HEK293 (cell line): ENCODE data around the gene GPRIN2.

Experiments
- CTCF ChIA-PET: fragments of 350-600 bp; formaldehyde crosslinking; extraction: SDS; loops from one replicate; lab custom pipeline; 2021; ENCODE audit warnings: antibody characterized with exemption; lab: Yijun Ruan, JAX
- POLR2A ChIA-PET: fragments of 300-600 bp; formaldehyde crosslinking; extraction: SDS; loops from one replicate; lab custom pipeline; 2020; ENCODE audit warnings: antibody characterized with exemption, inconsistent platforms; lab: Yijun Ruan, JAX
- H3K27ac ChIP-seq: fragments of 200-500 bp; sonication (Bioruptor generic); 2 replicates; pipeline ENCODE4 v1.5.1; 2014; ENCODE audit warnings: low read depth, low read length, control low read depth, inconsistent platforms; ENCODE audit errors: extremely low read depth
- H3K36me3 ChIP-seq, 2 experiments: fragments of 200-500 bp in 1 of 2; sonication (Bioruptor generic) in 1 of 2; 1 replicate in 1 of 2; 2 replicates in 1 of 2; pipeline ENCODE4 v1.5.1; 2014 to 2017; ENCODE audit warnings: inconsistent platforms in 2 of 2, low read length in 2 of 2; ENCODE audit not compliant: control insufficient read depth in 2 of 2, insufficient read depth in 1 of 2
- H3K4me1 ChIP-seq: fragments of 200-500 bp; sonication (Bioruptor generic); 2 replicates; pipeline ENCODE4 v1.5.1; 2014; ENCODE audit warnings: mild to moderate bottlenecking, low read length, inconsistent platforms; ENCODE audit not compliant: control insufficient read depth, insufficient read depth
- H3K4me3 ChIP-seq: 2 replicates; pipeline ENCODE4 v1.5.1; 2011; ENCODE audit warnings: low read depth, mild to moderate bottlenecking, control low read depth, low read length, moderate library complexity
- H3K9me3 ChIP-seq: fragments of 200-500 bp; sonication (Bioruptor generic); 2 replicates; pipeline ENCODE4 v1.5.1; 2014; ENCODE audit warnings: low read depth, low read length, inconsistent platforms; ENCODE audit not compliant: control insufficient read depth, insufficient read depth
- SCRT1 ChIP-seq: fragments of 450-650 bp; formaldehyde crosslinking; IDR thresholded peaks from 2 replicates; pipeline ENCODE4 v1.5.1; 2016; ENCODE audit warnings: missing biosample characterization, missing genetic modification characterization, borderline replicate concordance
- SCRT2 ChIP-seq: fragments of 450-650 bp; formaldehyde crosslinking; IDR thresholded peaks from 2 replicates; pipeline ENCODE4 v1.5.1; 2016; ENCODE audit warnings: missing biosample characterization, missing genetic modification characterization
- ZFP69B ChIP-seq: fragments of 450-650 bp; formaldehyde crosslinking; IDR thresholded peaks from 2 replicates; pipeline ENCODE4 v1.5.1; 2016; ENCODE audit warnings: missing biosample characterization, missing genetic modification characterization
- ZNF146 ChIP-seq: fragments of 450-650 bp; formaldehyde crosslinking; IDR thresholded peaks from 2 replicates; pipeline ENCODE4 v1.5.1; 2016; ENCODE audit warnings: missing biosample characterization, missing genetic modification characterization
- ZNF248 ChIP-seq: fragments of 450-650 bp; formaldehyde crosslinking; IDR thresholded peaks from 2 replicates; pipeline ENCODE4 v1.5.1; 2017; ENCODE audit warnings: missing biosample characterization, missing genetic modification characterization
- ZNF354C ChIP-seq: fragments of 450-650 bp; formaldehyde crosslinking; IDR thresholded peaks from 2 replicates; pipeline ENCODE4 v1.5.1; 2016; ENCODE audit warnings: missing biosample characterization, missing genetic modification characterization, low read depth, borderline replicate concordance
- ZNF629 ChIP-seq: fragments of 450-650 bp; formaldehyde crosslinking; IDR thresholded peaks from 2 replicates; pipeline ENCODE4 v1.5.1; 2017; ENCODE audit warnings: missing biosample characterization, missing genetic modification characterization
- ZNF701 ChIP-seq: fragments of 450-650 bp; formaldehyde crosslinking; IDR thresholded peaks from 2 replicates; pipeline ENCODE4 v1.5.1; 2016; ENCODE audit warnings: missing biosample characterization, missing genetic modification characterization
- TF ChIP-seq, protein P1 (sequence below): fragments of 450-650 bp; formaldehyde crosslinking; conservative IDR thresholded peaks from 2 replicates; pipeline ENCODE4 v1.5.1; 2016; ENCODE audit warnings: low read depth, missing biosample characterization, missing genetic modification characterization
- TF ChIP-seq, protein P2 (sequence below): fragments of 450-650 bp; formaldehyde crosslinking; IDR thresholded peaks from 2 replicates; pipeline ENCODE4 v1.5.1; 2016; ENCODE audit warnings: missing biosample characterization, missing genetic modification characterization
- TF ChIP-seq, protein P3 (sequence below): fragments of 450-650 bp; formaldehyde crosslinking; IDR thresholded peaks from 2 replicates; pipeline ENCODE4 v1.5.1; 2016; ENCODE audit warnings: missing biosample characterization, missing genetic modification characterization

Gene GPRIN2

DNA sequence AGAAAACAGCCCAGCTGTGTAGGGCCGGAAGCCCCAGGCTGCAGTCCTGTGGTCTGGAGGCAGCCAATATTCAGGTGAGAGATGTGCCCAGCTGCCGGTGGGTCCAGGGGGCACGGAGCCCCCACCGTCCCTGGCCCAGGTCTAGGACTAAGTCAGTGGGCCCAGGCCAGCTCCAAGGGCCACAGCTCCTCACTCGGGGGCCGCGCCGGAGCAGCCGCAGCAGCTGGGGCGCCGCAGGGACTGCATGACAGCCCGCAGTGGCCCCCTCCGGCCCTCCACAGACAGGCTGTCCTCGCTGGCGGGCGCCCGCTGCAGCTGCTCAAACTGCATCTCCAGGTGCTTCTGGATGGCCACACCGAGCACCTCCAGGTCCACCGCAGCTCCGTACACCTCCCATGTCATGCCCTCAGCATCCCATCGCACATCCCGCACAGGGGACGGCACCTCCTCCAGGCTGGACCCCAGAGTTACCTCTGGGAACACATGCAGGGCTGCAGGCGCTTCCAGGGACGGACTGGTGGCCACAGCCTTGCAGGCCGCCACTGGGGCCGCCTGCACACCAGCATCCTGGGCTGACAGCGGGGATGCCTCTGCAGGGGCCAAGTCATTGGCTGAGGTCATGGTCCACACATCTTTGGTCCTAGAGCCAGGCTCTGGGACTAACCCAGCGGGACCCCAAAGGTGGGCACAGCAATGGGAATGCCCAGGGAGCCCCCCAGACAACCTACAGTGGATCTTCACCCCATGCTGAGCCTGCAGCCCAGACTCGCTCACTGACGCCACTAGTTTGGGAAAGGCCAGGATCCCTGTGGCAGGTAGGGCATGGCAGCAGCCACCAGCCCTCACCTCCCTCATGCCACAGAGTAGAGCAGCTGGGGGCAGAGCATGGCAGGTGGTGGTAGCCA is 7.0 kb downstream of the GPRIN2 start (continued):
- TF ChIP-seq, protein P1, sequence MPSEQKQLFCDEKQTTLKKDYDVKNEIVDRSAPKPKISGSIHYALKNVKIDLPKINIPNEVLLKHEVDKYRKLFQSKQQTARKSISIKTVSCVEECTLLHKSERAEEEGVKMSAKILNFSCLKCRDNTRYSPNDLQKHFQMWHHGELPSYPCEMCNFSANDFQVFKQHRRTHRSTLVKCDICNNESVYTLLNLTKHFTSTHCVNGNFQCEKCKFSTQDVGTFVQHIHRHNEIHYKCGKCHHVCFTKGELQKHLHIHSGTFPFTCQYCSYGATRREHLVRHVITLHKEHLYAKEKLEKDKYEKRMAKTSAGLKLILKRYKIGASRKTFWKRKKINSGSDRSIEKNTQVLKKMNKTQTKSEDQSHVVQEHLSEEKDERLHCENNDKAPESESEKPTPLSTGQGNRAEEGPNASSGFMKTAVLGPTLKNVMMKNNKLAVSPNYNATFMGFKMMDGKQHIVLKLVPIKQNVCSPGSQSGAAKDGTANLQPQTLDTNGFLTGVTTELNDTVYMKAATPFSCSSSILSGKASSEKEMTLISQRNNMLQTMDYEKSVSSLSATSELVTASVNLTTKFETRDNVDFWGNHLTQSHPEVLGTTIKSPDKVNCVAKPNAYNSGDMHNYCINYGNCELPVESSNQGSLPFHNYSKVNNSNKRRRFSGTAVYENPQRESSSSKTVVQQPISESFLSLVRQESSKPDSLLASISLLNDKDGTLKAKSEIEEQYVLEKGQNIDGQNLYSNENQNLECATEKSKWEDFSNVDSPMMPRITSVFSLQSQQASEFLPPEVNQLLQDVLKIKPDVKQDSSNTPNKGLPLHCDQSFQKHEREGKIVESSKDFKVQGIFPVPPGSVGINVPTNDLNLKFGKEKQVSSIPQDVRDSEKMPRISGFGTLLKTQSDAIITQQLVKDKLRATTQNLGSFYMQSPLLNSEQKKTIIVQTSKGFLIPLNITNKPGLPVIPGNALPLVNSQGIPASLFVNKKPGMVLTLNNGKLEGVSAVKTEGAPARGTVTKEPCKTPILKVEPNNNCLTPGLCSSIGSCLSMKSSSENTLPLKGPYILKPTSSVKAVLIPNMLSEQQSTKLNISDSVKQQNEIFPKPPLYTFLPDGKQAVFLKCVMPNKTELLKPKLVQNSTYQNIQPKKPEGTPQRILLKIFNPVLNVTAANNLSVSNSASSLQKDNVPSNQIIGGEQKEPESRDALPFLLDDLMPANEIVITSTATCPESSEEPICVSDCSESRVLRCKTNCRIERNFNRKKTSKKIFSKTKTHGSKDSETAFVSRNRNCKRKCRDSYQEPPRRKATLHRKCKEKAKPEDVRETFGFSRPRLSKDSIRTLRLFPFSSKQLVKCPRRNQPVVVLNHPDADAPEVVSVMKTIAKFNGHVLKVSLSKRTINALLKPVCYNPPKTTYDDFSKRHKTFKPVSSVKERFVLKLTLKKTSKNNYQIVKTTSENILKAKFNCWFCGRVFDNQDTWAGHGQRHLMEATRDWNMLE (tag by site-specific recombination): no peak
- TF ChIP-seq, all 188 proteins: peak for 1

DNA sequence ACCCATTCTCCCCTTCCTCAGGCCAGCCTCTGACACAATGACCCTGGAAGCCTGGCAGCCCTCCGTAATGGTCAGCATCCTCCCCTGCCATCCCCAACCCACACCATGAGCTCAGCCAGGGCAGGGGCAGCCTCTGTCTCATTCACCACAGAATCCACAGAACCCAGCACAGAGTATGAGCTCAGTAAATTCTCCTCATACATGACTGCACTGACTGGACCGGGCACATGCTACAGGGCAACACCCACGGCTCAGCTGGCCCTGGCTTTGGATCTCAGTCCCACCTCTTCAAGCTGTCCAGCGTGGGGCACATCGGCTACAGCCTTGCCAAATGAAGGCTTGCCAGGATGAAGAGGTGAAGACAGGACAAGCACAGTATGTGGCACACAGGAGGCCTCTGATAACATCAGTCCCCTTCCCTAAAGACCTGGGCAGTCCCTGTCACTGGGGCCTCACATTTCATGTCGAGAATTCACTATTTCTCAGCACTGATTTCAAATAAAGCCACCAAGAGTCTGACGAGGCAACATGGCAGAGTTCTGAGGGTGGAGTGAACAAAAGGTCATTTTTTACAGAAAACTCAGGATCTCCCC is 7.9 kb downstream of the GPRIN2 start:
- CTCF ChIA-PET: interaction anchor here (1.0 kb wide), 2 partner anchors 9 to 32 kb away, joined by 3 read pairs; no protein-coding TSS in a partner anchor

DNA sequence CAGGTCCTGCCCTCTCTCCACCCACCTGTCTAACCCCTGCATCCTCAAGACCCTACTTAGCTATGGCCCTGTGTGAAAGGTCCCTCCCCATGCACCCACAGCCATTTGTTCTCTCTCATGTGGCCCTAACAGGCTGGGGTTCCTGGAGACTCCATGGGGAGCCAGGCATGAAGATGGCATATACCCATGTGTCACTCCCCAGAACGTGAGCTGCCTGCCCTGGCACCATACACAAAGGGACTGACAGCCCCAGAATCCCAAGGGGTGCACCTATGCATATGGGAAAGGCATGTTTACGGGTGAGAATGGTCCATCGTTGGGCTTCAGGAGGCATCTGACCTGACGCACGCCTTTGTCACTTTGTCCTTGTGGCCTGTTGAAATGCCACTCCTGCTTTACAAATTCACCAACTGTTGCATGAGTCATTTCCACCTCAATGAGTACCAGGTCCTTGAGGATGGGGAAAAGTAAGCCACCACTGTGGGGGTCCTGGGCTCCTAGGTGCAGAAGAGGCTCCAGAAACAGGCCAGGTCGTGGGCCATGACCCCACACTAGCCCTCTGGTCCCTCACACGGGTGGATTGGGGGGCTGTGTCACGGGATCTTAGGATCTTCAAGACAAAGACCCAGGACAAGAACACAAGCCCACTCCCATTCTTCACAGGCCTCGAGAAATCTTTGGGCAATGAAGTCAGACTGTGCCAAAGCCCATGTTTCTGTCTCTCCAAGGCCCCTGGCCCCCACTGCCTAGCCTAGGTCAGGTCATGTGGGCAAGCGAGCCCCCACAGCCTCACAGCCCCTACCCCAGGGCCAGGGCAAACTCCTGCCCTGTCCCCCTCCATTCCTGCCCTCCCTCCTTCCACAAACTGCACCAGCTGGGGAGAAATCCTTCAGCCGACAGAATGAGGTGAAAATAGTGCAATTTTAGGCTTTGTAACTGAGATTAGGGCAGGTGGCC is 8.6 kb downstream of the GPRIN2 start:
- CTCF ChIA-PET: interaction anchor here (0.6 to 0.8 kb wide), 2 partner anchors 455 to 731 kb away, joined by 3 to 4 read pairs; no protein-coding TSS in a partner anchor

More for the DNA sequence above, 7.9 kb downstream of the GPRIN2 start:
- Histone ChIP-seq H3K9me3 (no peaks in the 10 kb centered on the region), H3K4me1 (no peaks in the 10 kb centered on the region), H3K36me3 (no peaks in the 10 kb centered on the region), H3K27ac (no peak overlapping the region), H3K4me3 (no peak overlapping the region)
- POLR2A ChIA-PET: no interaction called here
- TF ChIP-seq ZNF629 (tag by site-specific recombination) (no peak), ZNF248 (tag by site-specific recombination) (no peak), ZFP69B (tag by site-specific recombination) (no peak)
- TF ChIP-seq, protein P2, sequence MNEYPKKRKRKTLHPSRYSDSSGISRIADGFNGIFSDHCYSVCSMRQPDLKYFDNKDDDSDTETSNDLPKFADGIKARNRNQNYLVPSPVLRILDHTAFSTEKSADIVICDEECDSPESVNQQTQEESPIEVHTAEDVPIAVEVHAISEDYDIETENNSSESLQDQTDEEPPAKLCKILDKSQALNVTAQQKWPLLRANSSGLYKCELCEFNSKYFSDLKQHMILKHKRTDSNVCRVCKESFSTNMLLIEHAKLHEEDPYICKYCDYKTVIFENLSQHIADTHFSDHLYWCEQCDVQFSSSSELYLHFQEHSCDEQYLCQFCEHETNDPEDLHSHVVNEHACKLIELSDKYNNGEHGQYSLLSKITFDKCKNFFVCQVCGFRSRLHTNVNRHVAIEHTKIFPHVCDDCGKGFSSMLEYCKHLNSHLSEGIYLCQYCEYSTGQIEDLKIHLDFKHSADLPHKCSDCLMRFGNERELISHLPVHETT (tag by site-specific recombination): no peak
- TF ChIP-seq, protein P3, sequence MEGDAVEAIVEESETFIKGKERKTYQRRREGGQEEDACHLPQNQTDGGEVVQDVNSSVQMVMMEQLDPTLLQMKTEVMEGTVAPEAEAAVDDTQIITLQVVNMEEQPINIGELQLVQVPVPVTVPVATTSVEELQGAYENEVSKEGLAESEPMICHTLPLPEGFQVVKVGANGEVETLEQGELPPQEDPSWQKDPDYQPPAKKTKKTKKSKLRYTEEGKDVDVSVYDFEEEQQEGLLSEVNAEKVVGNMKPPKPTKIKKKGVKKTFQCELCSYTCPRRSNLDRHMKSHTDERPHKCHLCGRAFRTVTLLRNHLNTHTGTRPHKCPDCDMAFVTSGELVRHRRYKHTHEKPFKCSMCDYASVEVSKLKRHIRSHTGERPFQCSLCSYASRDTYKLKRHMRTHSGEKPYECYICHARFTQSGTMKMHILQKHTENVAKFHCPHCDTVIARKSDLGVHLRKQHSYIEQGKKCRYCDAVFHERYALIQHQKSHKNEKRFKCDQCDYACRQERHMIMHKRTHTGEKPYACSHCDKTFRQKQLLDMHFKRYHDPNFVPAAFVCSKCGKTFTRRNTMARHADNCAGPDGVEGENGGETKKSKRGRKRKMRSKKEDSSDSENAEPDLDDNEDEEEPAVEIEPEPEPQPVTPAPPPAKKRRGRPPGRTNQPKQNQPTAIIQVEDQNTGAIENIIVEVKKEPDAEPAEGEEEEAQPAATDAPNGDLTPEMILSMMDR: no peak
- TF ChIP-seq, all 188 proteins: peak for 0

More for the DNA sequence above, 8.6 kb downstream of the GPRIN2 start:
- no peak for TF ChIP-seq ZNF146 (tag by site-specific recombination)
- peak; percentile 82 for TF ChIP-seq SCRT2 (tag by site-specific recombination)
- TF ChIP-seq SCRT1 (tag by site-specific recombination): peak; percentile 59; the same call in 1 of the 2 replicates
- TF ChIP-seq ZNF701 (tag by site-specific recombination): no peak
- TF ChIP-seq ZNF354C: no peak
- Histone ChIP-seq H3K36me3 (no peaks in the 10 kb centered on the region), H3K4me3 (no peak overlapping the region), H3K4me1 (no peaks in the 10 kb centered on the region), H3K9me3 (no peaks in the 10 kb centered on the region), H3K27ac (no peak overlapping the region)
- POLR2A ChIA-PET: no interaction called here
